ENCODE data around the gene C20orf144. TPM values are rescaled to one million over a fixed set of nuclear protein-coding genes. Genes with fewer than 3 reads are reported as not detected.

The C20orf144 gene
- total and polyA plus RNA-seq, 9 of the 15 experiments (the other 6 are each of a cell fraction or from before 2014, with no cell fraction given), result 0.04 to 0.23 (median 0.11) TPM; not detected in 2

- TF ChIP-seq, protein P1, sequence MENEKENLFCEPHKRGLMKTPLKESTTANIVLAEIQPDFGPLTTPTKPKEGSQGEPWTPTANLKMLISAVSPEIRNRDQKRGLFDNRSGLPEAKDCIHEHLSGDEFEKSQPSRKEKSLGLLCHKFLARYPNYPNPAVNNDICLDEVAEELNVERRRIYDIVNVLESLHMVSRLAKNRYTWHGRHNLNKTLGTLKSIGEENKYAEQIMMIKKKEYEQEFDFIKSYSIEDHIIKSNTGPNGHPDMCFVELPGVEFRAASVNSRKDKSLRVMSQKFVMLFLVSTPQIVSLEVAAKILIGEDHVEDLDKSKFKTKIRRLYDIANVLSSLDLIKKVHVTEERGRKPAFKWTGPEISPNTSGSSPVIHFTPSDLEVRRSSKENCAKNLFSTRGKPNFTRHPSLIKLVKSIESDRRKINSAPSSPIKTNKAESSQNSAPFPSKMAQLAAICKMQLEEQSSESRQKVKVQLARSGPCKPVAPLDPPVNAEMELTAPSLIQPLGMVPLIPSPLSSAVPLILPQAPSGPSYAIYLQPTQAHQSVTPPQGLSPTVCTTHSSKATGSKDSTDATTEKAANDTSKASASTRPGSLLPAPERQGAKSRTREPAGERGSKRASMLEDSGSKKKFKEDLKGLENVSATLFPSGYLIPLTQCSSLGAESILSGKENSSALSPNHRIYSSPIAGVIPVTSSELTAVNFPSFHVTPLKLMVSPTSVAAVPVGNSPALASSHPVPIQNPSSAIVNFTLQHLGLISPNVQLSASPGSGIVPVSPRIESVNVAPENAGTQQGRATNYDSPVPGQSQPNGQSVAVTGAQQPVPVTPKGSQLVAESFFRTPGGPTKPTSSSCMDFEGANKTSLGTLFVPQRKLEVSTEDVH (IDR thresholded peaks at IDR 0.05; ENCODE audit: low read depth, partially characterized antibody), result peak; percentile 39
- TF ChIP-seq FOXA3 (CRISPR knock-in tag; conservative IDR thresholded peaks at IDR 0.05 in 1 of 2, IDR thresholded peaks at IDR 0.05 in 1 of 2) (peak; percentile 49 to 63; a peak in 2 of 4 replicates), ZBTB26 (CRISPR knock-in tag; IDR thresholded peaks at IDR 0.05) (no peak), FOXM1 (IDR thresholded peaks at IDR 0.05; ENCODE audit: low read depth) (peak; percentile 69), FOXM1 (CRISPR knock-in tag; IDR thresholded peaks at IDR 0.05; ENCODE audit: low read depth) (no peak), TCF3 (CRISPR knock-in tag; IDR thresholded peaks at IDR 0.05) (peak; percentile 92), ZNF561 (CRISPR knock-in tag; conservative IDR thresholded peaks at IDR 0.05) (no peak), MAFF (IDR thresholded peaks at IDR 0.05; ENCODE audit: low read length) (peak; percentile 9; the same call in 1 of the 2 replicates), ZNF785 (CRISPR knock-in tag; IDR thresholded peaks at IDR 0.05) (no peak), ARNT (IDR thresholded peaks at IDR 0.05) (peak in 1 of 2 experiments; percentile 78; a peak in 1 of 4 replicates), ZNF274 (IDR thresholded peaks at IDR 0.05; ENCODE audit: borderline replicate concordance, low read depth, low read length) (0 out of 2 replicates have a peak, but pooled peaks have one; percentile 18), EP400 (IDR thresholded peaks at IDR 0.05) (peak; percentile 38; the same call in 1 of the 2 replicates), ASH1L (IDR thresholded peaks at IDR 0.05; ENCODE audit: borderline replicate concordance, low read depth, partially characterized antibody) (no peak), L3MBTL2 (IDR thresholded peaks at IDR 0.05) (peak; percentile 49; the same call in 1 of the 2 replicates), HDAC1 (IDR thresholded peaks at IDR 0.05) (peak; percentile 76 to 98; a peak in 3 of 4 replicates), CREB1 (IDR thresholded peaks at IDR 0.05) (peak; percentile 65; the same call in 1 of the 2 replicates), CREB1 (CRISPR knock-in tag; IDR thresholded peaks at IDR 0.05) (no peak), MECOM (CRISPR knock-in tag; IDR thresholded peaks at IDR 0.05) (peak; percentile 85), ZEB2 (IDR thresholded peaks at IDR 0.05) (no peak), CC2D1A (IDR thresholded peaks at IDR 0.05) (no peak; the same call in 1 of the 2 replicates), CBX5 (IDR thresholded peaks at IDR 0.05; ENCODE audit: borderline replicate concordance, low read depth) (no peak)
- TF ChIP-seq, protein P2, sequence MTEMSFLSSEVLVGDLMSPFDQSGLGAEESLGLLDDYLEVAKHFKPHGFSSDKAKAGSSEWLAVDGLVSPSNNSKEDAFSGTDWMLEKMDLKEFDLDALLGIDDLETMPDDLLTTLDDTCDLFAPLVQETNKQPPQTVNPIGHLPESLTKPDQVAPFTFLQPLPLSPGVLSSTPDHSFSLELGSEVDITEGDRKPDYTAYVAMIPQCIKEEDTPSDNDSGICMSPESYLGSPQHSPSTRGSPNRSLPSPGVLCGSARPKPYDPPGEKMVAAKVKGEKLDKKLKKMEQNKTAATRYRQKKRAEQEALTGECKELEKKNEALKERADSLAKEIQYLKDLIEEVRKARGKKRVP (CRISPR knock-in tag; IDR thresholded peaks at IDR 0.05), result 0 out of 2 replicates have a peak, but pooled peaks have one; percentile 46
- TF ChIP-seq, protein P3, sequence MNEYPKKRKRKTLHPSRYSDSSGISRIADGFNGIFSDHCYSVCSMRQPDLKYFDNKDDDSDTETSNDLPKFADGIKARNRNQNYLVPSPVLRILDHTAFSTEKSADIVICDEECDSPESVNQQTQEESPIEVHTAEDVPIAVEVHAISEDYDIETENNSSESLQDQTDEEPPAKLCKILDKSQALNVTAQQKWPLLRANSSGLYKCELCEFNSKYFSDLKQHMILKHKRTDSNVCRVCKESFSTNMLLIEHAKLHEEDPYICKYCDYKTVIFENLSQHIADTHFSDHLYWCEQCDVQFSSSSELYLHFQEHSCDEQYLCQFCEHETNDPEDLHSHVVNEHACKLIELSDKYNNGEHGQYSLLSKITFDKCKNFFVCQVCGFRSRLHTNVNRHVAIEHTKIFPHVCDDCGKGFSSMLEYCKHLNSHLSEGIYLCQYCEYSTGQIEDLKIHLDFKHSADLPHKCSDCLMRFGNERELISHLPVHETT (CRISPR knock-in tag; conservative IDR thresholded peaks at IDR 0.05 in 1 of 2, IDR thresholded peaks at IDR 0.05 in 1 of 2), result peak in 1 of 2 experiments; percentile 74; a peak in 2 of 4 replicates
Observed at GRCh38 chr20:33689973-33690372, 27.8 kb downstream of the C20orf144 start (continued).

All from K562 (cell line).